Heart left ventricle (tissue), 16 donors: ENCODE data around the gene DOK5. TPM values are rescaled to one million over a fixed set of nuclear protein-coding genes. Genes with fewer than 3 reads are reported as not detected.
"Not testable (repeated sequence)": the region's sequence is repeated elsewhere in the genome, so short reads cannot be mapped to it uniquely, and the experiment has no call there.

Experiments
- ATAC-seq, 4 donors: fragments of 200-7000 bp; cut with Tn5 transposase; one replicate each; pipeline ENCODE4 v1.9.1; 2020 to 2022; ENCODE audit warnings: moderate library complexity in 4 of 4, mild to moderate bottlenecking in 3 of 4, moderate number of reproducible peaks in 1 of 4
- DNase-seq, 5 donors: peaks; one replicate each; pipeline ENCODE4 v3.0.0-alpha.2; 2020
- H3K27ac ChIP-seq, 12 donors: fragments of 200-600 bp; sonication (generic) in 4 of 12; one replicate each; pipeline versions ENCODE4 v1.5.0 to v1.8.0; 2016 to 2022; ENCODE audit warnings: mild to moderate bottlenecking in 2 of 12
- H3K27me3 ChIP-seq, 9 donors: fragments of 200-600 bp; sonication (generic) in 2 of 9; one replicate each; pipeline versions ENCODE4 v1.5.1 to v1.8.0; 2016 to 2022; ENCODE audit warnings: mild to moderate bottlenecking in 3 of 9
- H3K36me3 ChIP-seq, 9 donors: fragments of 200-600 bp; sonication (generic) in 2 of 9; one replicate each; pipeline versions ENCODE4 v1.5.0 to v1.8.0; 2018 to 2022; ENCODE audit warnings: mild to moderate bottlenecking in 2 of 9
- H3K4me1 ChIP-seq, 12 donors: fragments of 200-600 bp; sonication (generic) in 4 of 12; one replicate each; pipeline versions ENCODE4 v1.5.0 to v1.8.0; 2016 to 2022; ENCODE audit warnings: mild to moderate bottlenecking in 3 of 12
- H3K4me3 ChIP-seq, 12 donors: fragments of 200-600 bp; sonication (generic) in 4 of 12; one replicate each; pipeline versions ENCODE4 v1.5.0 to v1.8.0; 2017 to 2022; ENCODE audit warnings: mild to moderate bottlenecking in 9 of 12, moderate library complexity in 4 of 12
- H3K9me3 ChIP-seq, 12 donors: fragments of 200-600 bp; sonication (generic) in 4 of 12; one replicate each; pipeline versions ENCODE4 v1.5.0 to v1.8.0; 2016 to 2022; ENCODE audit warnings: mild to moderate bottlenecking in 1 of 12
- CTCF ChIP-seq, 12 donors: fragments of 200-600 bp; sonication (generic) in 4 of 12; IDR thresholded peaks; one replicate each; pipeline versions ENCODE4 v1.5.0 to v1.8.0; 2018 to 2022; ENCODE audit warnings: antibody characterized with exemption in 12 of 12, mild to moderate bottlenecking in 5 of 12
- POLR2A ChIP-seq, 2 donors: fragments of 450-650 bp; IDR thresholded peaks; one replicate each; pipeline ENCODE4 v1.6.1; 2017; ENCODE audit warnings: antibody characterized with exemption in 2 of 2, mild to moderate bottlenecking in 2 of 2, moderate library complexity in 2 of 2
- WGBS, 4 donors: extraction: QIAGEN DNeasy Blood & Tissue Kit in 2 of 4; methylation state at CpG; one replicate each; pipeline versions ENCODE4 v1.1.5 to v1.1.7; 2013 to 2018; 5-methylcytosine and 5-hydroxymethylcytosine counted together
- intact Hi-C, 10 donors: fragments of 100-400 bp; cut with DNase I; formaldehyde crosslinking; loops; one replicate each; pipeline versions ENCODE4 v1.11.1 to v1.14.2; 2022
- polyA plus RNA-seq, 2 donors: library from polyadenylated mRNA; stranded (reverse); fragments of 200-250 nt; gene quantifications; one replicate each; pipeline ENCODE4 v1.2.3, GENCODE V29; 2013
- total RNA-seq, 9 donors: library from RNA; depleted of rRNA in 2 of 9; stranded (reverse); fragments of >200 nt in 2 of 9; fragmentation: NEBNext Ultra II Directional in 3 of 9; extraction: Animal tissue kit (Norgen Biotek cat#: 25700) in 3 of 9; gene quantifications; one replicate each; pipeline versions ENCODE4 v1.1.0 to v1.2.4, GENCODE V29; 2016 to 2023
- donor health status: ischemic (EF 13 %, LVEDD 7.1; RV severe dilation, severe dysfunction).
- donor health status: healthy with polysubstance abuse.
- donor health status: DM: no; HTN: yes; CAD: no.
- donor health status: DM: no; HTN: no; CAD: no.
- donor health status: ischemic (EF 25% LVEDD 6.9; RV normal size, moderate dysfunction).
- donor health status: ischemic (EF 25% LVEDD 5.7; RV mildly dilated, moderate dysfunction).
- donor health status: healthy.
- donor health status: DM: yes; HTN: yes; CAD: no.
- donor health status: ischemic (EF 35%, LVEDD 5.7; RV mildly dilated, moderate dysfunction).
- donor health status: nonischemic (EF 11% LVEDD 7.7; RV severe dilation, severe dysfunction).
- donor health status: DM: yes; HTN: yes; CAD: no.
- donor health status: PGD.
- donor health status: ischemic (EF 29% LVEDD 5.4; RV normal size, mild dysfunction).
- donor health status: nonischemic (EF 23%, LVEDD 6.1; RV moderate dilation, normal function).

DOK5 gene
- total and polyA plus RNA-seq, 11 donors, result 3.4 to 23.5 (median 6.4) TPM

- H3K27me3 ChIP-seq, result no peaks in the 10 kb centered on the region
- no peak for DNase-seq
- H3K36me3 ChIP-seq, result no peaks in the 10 kb centered on the region
- H3K4me3 ChIP-seq, result no peak overlapping the region
- H3K27ac ChIP-seq, result no peak overlapping the region
- no peaks in the 10 kb centered on the region for H3K4me1 ChIP-seq
- H3K9me3 ChIP-seq, result no peaks in the 10 kb centered on the region
- intact Hi-C loops, result no loop called here
- 92 to 99% (median 95%) methylated on average over 1 of the region's 1 CpG for WGBS, 4 donors
- ATAC-seq, result no peak
- TF ChIP-seq POLR2A (IDR thresholded peaks at IDR 0.05) (no peak), CTCF (IDR thresholded peaks at IDR 0.05) (no peak)
These were observed 42.4 kb upstream of the DOK5 start for GRCh38 chr20:54432966-54433365.

- Histone ChIP-seq H3K36me3 (no peaks in the 10 kb centered on the region), H3K27ac (no peak overlapping the region), H3K27me3 (no peaks in the 10 kb centered on the region), H3K4me1 (no peaks in the 10 kb centered on the region), H3K9me3 (no peaks in the 10 kb centered on the region), H3K4me3 (no peak overlapping the region)
- intact Hi-C loops, result no loop called here
- 81 to 89% (median 88%) methylated on average over 9 of the region's 9 CpGs for WGBS, 4 donors
- TF ChIP-seq CTCF (IDR thresholded peaks at IDR 0.05) (no peak), POLR2A (IDR thresholded peaks at IDR 0.05) (no peak)
- ATAC-seq (no peak), DNase-seq (no peak)
These were observed 41.8 kb upstream of the DOK5 start for GRCh38 chr20:54433636-54434035.

- TF ChIP-seq POLR2A (IDR thresholded peaks at IDR 0.05), result no peak
- TF ChIP-seq CTCF (IDR thresholded peaks at IDR 0.05), result no peak
- Histone ChIP-seq H3K9me3 (no peaks in the 10 kb centered on the region), H3K4me3 (no peak overlapping the region), H3K36me3 (no peaks in the 10 kb centered on the region), H3K27ac (no peak overlapping the region), H3K4me1 (no peaks in the 10 kb centered on the region), H3K27me3 (no peaks in the 10 kb centered on the region)
- ATAC-seq (no peak), DNase-seq (no peak)
- intact Hi-C loops, result no loop called here
- WGBS, 4 donors, result 82 to 86% (median 83%) methylated on average over 7 of the region's 7 CpGs
These were observed 41.2 kb upstream of the DOK5 start for GRCh38 chr20:54434196-54434595.

GRCh38 chr20:54435015-54435414, 40.4 kb upstream of the DOK5 start:
- DNase-seq (no peak), ATAC-seq (no peak)
- WGBS, 4 donors, result 85 to 93% (median 87%) methylated on average over 3 of the region's 3 CpGs
- H3K27me3 ChIP-seq, result no peaks in the 10 kb centered on the region
- H3K4me3 ChIP-seq, result no peak overlapping the region
- H3K9me3 ChIP-seq, result no peaks in the 10 kb centered on the region
- intact Hi-C loops, result no loop called here
- no peaks in the 10 kb centered on the region for H3K4me1 ChIP-seq
- no peak overlapping the region for H3K27ac ChIP-seq
- TF ChIP-seq POLR2A (IDR thresholded peaks at IDR 0.05), result no peak
- no peak for TF ChIP-seq CTCF (IDR thresholded peaks at IDR 0.05)
- H3K36me3 ChIP-seq, result no peaks in the 10 kb centered on the region

GRCh38 chr20:54436410-54436809, 39.0 kb upstream of the DOK5 start:
- H3K27ac ChIP-seq, H3K27me3 ChIP-seq, DNase-seq, H3K36me3 ChIP-seq, H3K4me3 ChIP-seq, ATAC-seq, H3K9me3 ChIP-seq, intact Hi-C loops, H3K4me1 ChIP-seq: not testable (repeated sequence)
- WGBS, 4 donors, result 82 to 92% (median 90%) methylated on average over 8 of the region's 8 CpGs
